ENCODE measurements around the gene MAN2B2. TPM values are rescaled to one million over a fixed set of nuclear protein-coding genes. Genes with fewer than 3 reads are reported as not detected.

The MAN2B2 gene
- total RNA-seq, 1 donor from 2014 or later: 39.1 TPM

GRCh38 chr4:6561706-6562371 lies 13.2 kb upstream of the MAN2B2 start:
- Mint-ChIP-seq H3K27ac (ENCODE audit: unreplicated experiment) (no peak overlapping the region), H3K4me3 (ENCODE audit: unreplicated experiment) (peak overlapping the region; percentile 23), H3K9me3 (ENCODE audit: unreplicated experiment) (no peaks in the 10 kb centered on the region), H3K27me3 (ENCODE audit: unreplicated experiment) (peaks cover 57% of the 10 kb centered on the region), H3K4me1 (ENCODE audit: unreplicated experiment) (peaks cover 3% of the 10 kb centered on the region), H3K36me3 (ENCODE audit: unreplicated experiment) (no peaks in the 10 kb centered on the region)
- TF ChIP-seq, protein P1, sequence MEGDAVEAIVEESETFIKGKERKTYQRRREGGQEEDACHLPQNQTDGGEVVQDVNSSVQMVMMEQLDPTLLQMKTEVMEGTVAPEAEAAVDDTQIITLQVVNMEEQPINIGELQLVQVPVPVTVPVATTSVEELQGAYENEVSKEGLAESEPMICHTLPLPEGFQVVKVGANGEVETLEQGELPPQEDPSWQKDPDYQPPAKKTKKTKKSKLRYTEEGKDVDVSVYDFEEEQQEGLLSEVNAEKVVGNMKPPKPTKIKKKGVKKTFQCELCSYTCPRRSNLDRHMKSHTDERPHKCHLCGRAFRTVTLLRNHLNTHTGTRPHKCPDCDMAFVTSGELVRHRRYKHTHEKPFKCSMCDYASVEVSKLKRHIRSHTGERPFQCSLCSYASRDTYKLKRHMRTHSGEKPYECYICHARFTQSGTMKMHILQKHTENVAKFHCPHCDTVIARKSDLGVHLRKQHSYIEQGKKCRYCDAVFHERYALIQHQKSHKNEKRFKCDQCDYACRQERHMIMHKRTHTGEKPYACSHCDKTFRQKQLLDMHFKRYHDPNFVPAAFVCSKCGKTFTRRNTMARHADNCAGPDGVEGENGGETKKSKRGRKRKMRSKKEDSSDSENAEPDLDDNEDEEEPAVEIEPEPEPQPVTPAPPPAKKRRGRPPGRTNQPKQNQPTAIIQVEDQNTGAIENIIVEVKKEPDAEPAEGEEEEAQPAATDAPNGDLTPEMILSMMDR (IDR thresholded peaks at IDR 0.05): no peak
- DNase-seq (ENCODE audit: extremely low spot score, unreplicated experiment): no peak

GRCh38 chr4:6562931-6563901 lies 11.8 kb upstream of the MAN2B2 start:
- peak overlapping the region; percentile 47 for H3K4me3 Mint-ChIP-seq (ENCODE audit: unreplicated experiment)
- TF ChIP-seq, protein P1 (IDR thresholded peaks at IDR 0.05): no peak
- no peak for DNase-seq (ENCODE audit: extremely low spot score, unreplicated experiment)
- H3K36me3 Mint-ChIP-seq (ENCODE audit: unreplicated experiment): no peaks in the 10 kb centered on the region
- H3K9me3 Mint-ChIP-seq (ENCODE audit: unreplicated experiment): no peaks in the 10 kb centered on the region
- H3K27ac Mint-ChIP-seq (ENCODE audit: unreplicated experiment): no peak overlapping the region
- H3K4me1 Mint-ChIP-seq (ENCODE audit: unreplicated experiment): peaks cover 3% of the 10 kb centered on the region
- H3K27me3 Mint-ChIP-seq (ENCODE audit: unreplicated experiment): peaks cover 50% of the 10 kb centered on the region

GRCh38 chr4:6563935-6564645 lies 10.9 kb upstream of the MAN2B2 start:
- DNase-seq (ENCODE audit: extremely low spot score, unreplicated experiment): no peak
- peaks cover 43% of the 10 kb centered on the region for H3K27me3 Mint-ChIP-seq (ENCODE audit: unreplicated experiment)

GRCh38 chr4:6565691-6566390 lies 9.1 kb upstream of the MAN2B2 start:
- H3K27ac Mint-ChIP-seq (ENCODE audit: unreplicated experiment): no peak overlapping the region
- no peaks in the 10 kb centered on the region for H3K36me3 Mint-ChIP-seq (ENCODE audit: unreplicated experiment)
- DNase-seq (ENCODE audit: extremely low spot score, unreplicated experiment): no peak
- peaks cover 3% of the 10 kb centered on the region for H3K9me3 Mint-ChIP-seq (ENCODE audit: unreplicated experiment)
- peaks cover 6% of the 10 kb centered on the region for H3K4me1 Mint-ChIP-seq (ENCODE audit: unreplicated experiment)
- TF ChIP-seq, protein P1 (IDR thresholded peaks at IDR 0.05): no peak
- no peak overlapping the region for H3K4me3 Mint-ChIP-seq (ENCODE audit: unreplicated experiment)
- peaks cover 30% of the 10 kb centered on the region for H3K27me3 Mint-ChIP-seq (ENCODE audit: unreplicated experiment)

More at GRCh38 chr4:6563935-6564645, 10.9 kb upstream of the MAN2B2 start:
- TF ChIP-seq, protein P1 (IDR thresholded peaks at IDR 0.05): no peak
- no peaks in the 10 kb centered on the region for H3K36me3 Mint-ChIP-seq (ENCODE audit: unreplicated experiment)
- H3K4me3 Mint-ChIP-seq (ENCODE audit: unreplicated experiment): no peak overlapping the region
- H3K9me3 Mint-ChIP-seq (ENCODE audit: unreplicated experiment): peaks cover 3% of the 10 kb centered on the region
- H3K27ac Mint-ChIP-seq (ENCODE audit: unreplicated experiment): no peak overlapping the region
- peaks cover 6% of the 10 kb centered on the region for H3K4me1 Mint-ChIP-seq (ENCODE audit: unreplicated experiment)
